ENCODE data around the gene EDIL3. TPM values are rescaled to one million over a fixed set of nuclear protein-coding genes. Genes with fewer than 3 reads are reported as not detected.

The EDIL3 gene
- total and polyA plus RNA-seq, 2 of the 13 experiments (the other 11 are each of a cell fraction or from before 2014, with no cell fraction given): 0.01 TPM; not detected in 1

GRCh38 chr5:84213212-84213611, 171.5 kb downstream of the EDIL3 start:
- no peak overlapping the region for H3K4me2 ChIP-seq (ENCODE audit: low read depth, low read length)
- no TSS peak for BruUV-seq (replicated peaks)
- no peak overlapping the region for H3K4me3 ChIP-seq (replicated peaks in 1 of 3; ENCODE audit: insufficient read depth in 1 of 3, low read depth in 2 of 3, low read length in 3 of 3)
- no peak for ATAC-seq
- CTCF ChIA-PET (ENCODE audit: low intra/inter-chr PET ratio, low total read pairs): no interaction called here
- H3K9me3 ChIP-seq (ENCODE audit: low read length): no peaks in the 10 kb centered on the region
- no peaks in the 10 kb centered on the region for H3K79me2 ChIP-seq (ENCODE audit: insufficient read depth, low read length)
- intact Hi-C loops (cut with micrococcal nuclease; ENCODE audit: unreplicated experiment) (no loop called here), in situ Hi-C loops (cut with HindIII; ENCODE audit: extremely low pct_ligation_motif_present, low pct_unique_long_range_greater_than_20kb) (no loop called here)
- H2AFZ ChIP-seq (ENCODE audit: low read length): no peak overlapping the region
- no peak for DNase-seq (ENCODE audit: low spot score)
- H3K27me3 ChIP-seq (ENCODE audit: control insufficient read depth in 1 of 2, insufficient read depth in 2 of 2, low read length in 2 of 2): no peaks in the 10 kb centered on the region
- H3K4me1 ChIP-seq (ENCODE audit: insufficient read depth, low read length): no peaks in the 10 kb centered on the region
- H3K9ac ChIP-seq (ENCODE audit: insufficient read depth, low read depth, low read length): no peak overlapping the region
- POLR2A ChIA-PET: no interaction called here
- no peaks in the 10 kb centered on the region for H4K20me1 ChIP-seq (ENCODE audit: insufficient read depth, low read length)
- WGBS (ENCODE audit: low lambda C conversion rate): 0% methylated on average over 1 of the region's 1 CpG
- H3K27ac ChIP-seq (ENCODE audit: extremely low read length, insufficient read depth, low read length): no peak overlapping the region
- no peak for FAIRE-seq
- no peaks in the 10 kb centered on the region for H3K36me3 ChIP-seq (replicated peaks in 1 of 2; ENCODE audit: control insufficient read depth in 1 of 2, insufficient read depth in 2 of 2, low read length in 2 of 2)
- TF ChIP-seq ZFP36L2 (CRISPR knock-in tag; IDR thresholded peaks at IDR 0.05) (no peak), KDM4B (CRISPR knock-in tag; IDR thresholded peaks at IDR 0.05) (no peak), ZSCAN31 (CRISPR knock-in tag; IDR thresholded peaks at IDR 0.05; ENCODE audit: low read depth) (no peak), CERS6 (CRISPR knock-in tag; IDR thresholded peaks at IDR 0.05) (no peak), AGO2 (optimal IDR thresholded peaks at IDR 0.05; ENCODE audit: low read depth, low read length) (no peak), ZNF432 (CRISPR knock-in tag; IDR thresholded peaks at IDR 0.05; ENCODE audit: borderline replicate concordance) (no peak), ZNF354B (CRISPR knock-in tag; IDR thresholded peaks at IDR 0.05) (no peak), CCDC6 (CRISPR knock-in tag; IDR thresholded peaks at IDR 0.05) (no peak), ZNF407 (CRISPR knock-in tag; IDR thresholded peaks at IDR 0.05; ENCODE audit: not compliant biosample characterization) (no peak), KDM2A (CRISPR knock-in tag; IDR thresholded peaks at IDR 0.05; ENCODE audit: borderline replicate concordance, low read depth) (no peak), BORCS8-MEF2B (CRISPR knock-in tag; IDR thresholded peaks at IDR 0.05) (no peak), ZNF891 (CRISPR knock-in tag; IDR thresholded peaks at IDR 0.05) (no peak), THAP7 (CRISPR knock-in tag; IDR thresholded peaks at IDR 0.05) (no peak), ZEB1 (IDR thresholded peaks at IDR 0.05; ENCODE audit: insufficient replicate concordance, low read depth) (no peak)
- TF ChIP-seq, protein P1, sequence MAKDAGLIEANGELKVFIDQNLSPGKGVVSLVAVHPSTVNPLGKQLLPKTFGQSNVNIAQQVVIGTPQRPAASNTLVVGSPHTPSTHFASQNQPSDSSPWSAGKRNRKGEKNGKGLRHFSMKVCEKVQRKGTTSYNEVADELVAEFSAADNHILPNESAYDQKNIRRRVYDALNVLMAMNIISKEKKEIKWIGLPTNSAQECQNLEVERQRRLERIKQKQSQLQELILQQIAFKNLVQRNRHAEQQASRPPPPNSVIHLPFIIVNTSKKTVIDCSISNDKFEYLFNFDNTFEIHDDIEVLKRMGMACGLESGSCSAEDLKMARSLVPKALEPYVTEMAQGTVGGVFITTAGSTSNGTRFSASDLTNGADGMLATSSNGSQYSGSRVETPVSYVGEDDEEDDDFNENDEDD (CRISPR knock-in tag; IDR thresholded peaks at IDR 0.05; ENCODE audit: borderline replicate concordance): no peak

Measured in HepG2 (cell line).